A549 (cell line): ENCODE measurements around the gene CA10.

Experiments used
- CBX8 ChIP-seq: fragments of 200-600 bp; sonication (generic); IDR thresholded peaks from 2 replicates; pipeline ENCODE4 v1.6.1; 2016
- CEBPB ChIP-seq, 2 experiments: fragments of >200 bp in 1 of 2; sonication (Bioruptor Twin) in 1 of 2; formaldehyde crosslinking in 1 of 2; IDR thresholded peaks; 2 replicates each; pipeline ENCODE4 v1.6.1; 2012 to 2016
- CTCF ChIP-seq: fragments of >200 bp; sonication (Bioruptor Twin); formaldehyde crosslinking; IDR thresholded peaks from 3 replicates; pipeline ENCODE4 v1.5.1; 2016
- MAFK ChIP-seq: fragments of 450-650 bp; IDR thresholded peaks from 2 replicates; pipeline ENCODE4 v1.6.1; 2014; ENCODE audit not compliant: partially characterized antibody
- MAZ ChIP-seq: fragments of 150-350 bp; IDR thresholded peaks from 2 replicates; pipeline ENCODE4 v1.6.1; 2014; ENCODE audit warnings: antibody characterized with exemption, low read depth, low read length, borderline replicate concordance
- NR3C1 ChIP-seq: fragments of >200 bp; sonication (Bioruptor Twin); formaldehyde crosslinking; IDR thresholded peaks from 3 replicates; pipeline ENCODE4 v1.6.1; 2017
- POLR2A ChIP-seq: IDR thresholded peaks from 2 replicates; pipeline ENCODE4 v1.6.1; 2012; ENCODE audit warnings: mild to moderate bottlenecking, low read length
- RCOR1 ChIP-seq: fragments of 150-350 bp; IDR thresholded peaks from 2 replicates; pipeline ENCODE4 v1.6.1; 2014; ENCODE audit warnings: antibody characterized with exemption, low read length, low read depth
- RFX5 ChIP-seq: fragments of 450-650 bp; IDR thresholded peaks from 2 replicates; pipeline ENCODE4 v1.7.1; 2014; ENCODE audit warnings: antibody characterized with exemption, mild to moderate bottlenecking, moderate library complexity
- SMC3 ChIP-seq: fragments of >200 bp; sonication (Bioruptor Twin); formaldehyde crosslinking; IDR thresholded peaks from 3 replicates; pipeline ENCODE4 v1.6.1; 2018; ENCODE audit warnings: inconsistent platforms
- TF ChIP-seq, protein P1 (sequence below): IDR thresholded peaks from 2 replicates; pipeline ENCODE4 v1.6.1; 2012
- TF ChIP-seq, protein P2 (sequence below): fragments of 450-650 bp; IDR thresholded peaks from 2 replicates; pipeline ENCODE4 v1.6.1; 2014; ENCODE audit warnings: antibody characterized with exemption

- no peak for TF ChIP-seq CBX8
- no peak for TF ChIP-seq CEBPB (IDR thresholded peaks at IDR 0.05)
- TF ChIP-seq, protein P1, sequence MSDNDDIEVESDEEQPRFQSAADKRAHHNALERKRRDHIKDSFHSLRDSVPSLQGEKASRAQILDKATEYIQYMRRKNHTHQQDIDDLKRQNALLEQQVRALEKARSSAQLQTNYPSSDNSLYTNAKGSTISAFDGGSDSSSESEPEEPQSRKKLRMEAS: no peak
- no peak for TF ChIP-seq CTCF
- no peak for TF ChIP-seq MAFK
- TF ChIP-seq MAZ: no peak
- TF ChIP-seq RFX5: no peak
- no peak for TF ChIP-seq NR3C1
- TF ChIP-seq SMC3: no peak
- TF ChIP-seq RCOR1: no peak
- TF ChIP-seq POLR2A: no peak
- TF ChIP-seq, protein P2, sequence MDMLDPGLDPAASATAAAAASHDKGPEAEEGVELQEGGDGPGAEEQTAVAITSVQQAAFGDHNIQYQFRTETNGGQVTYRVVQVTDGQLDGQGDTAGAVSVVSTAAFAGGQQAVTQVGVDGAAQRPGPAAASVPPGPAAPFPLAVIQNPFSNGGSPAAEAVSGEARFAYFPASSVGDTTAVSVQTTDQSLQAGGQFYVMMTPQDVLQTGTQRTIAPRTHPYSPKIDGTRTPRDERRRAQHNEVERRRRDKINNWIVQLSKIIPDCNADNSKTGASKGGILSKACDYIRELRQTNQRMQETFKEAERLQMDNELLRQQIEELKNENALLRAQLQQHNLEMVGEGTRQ: no peak
Observed at GRCh38 chr17:52136166-52136565, 22.3 kb downstream of the CA10 start.
